ENCODE measurements around the gene SUPT6H. TPM values are rescaled to one million over a fixed set of nuclear protein-coding genes. Genes with fewer than 3 reads are reported as not detected.

Gene SUPT6H
- total and polyA plus RNA-seq, 9 of the 15 experiments (the other 6 are each of a cell fraction or from before 2014, with no cell fraction given): 1.7 to 77.7 (median 49.2) TPM

- peak; percentile 28; the same call in 1 of the 2 replicates for TF ChIP-seq CREB3L1 (IDR thresholded peaks at IDR 0.05; ENCODE audit: borderline replicate concordance, low read depth)
- TF ChIP-seq OTX1 (CRISPR knock-in tag; IDR thresholded peaks at IDR 0.05): no peak; the same call in 1 of the 2 replicates
- TF ChIP-seq TCF7 (IDR thresholded peaks at IDR 0.05; ENCODE audit: borderline replicate concordance): no peak
- no peak for TF ChIP-seq E2F5 (CRISPR knock-in tag; IDR thresholded peaks at IDR 0.05)
- TF ChIP-seq FOXM1 (IDR thresholded peaks at IDR 0.05; ENCODE audit: low read depth): no peak
- no peak for TF ChIP-seq FOXM1 (CRISPR knock-in tag; IDR thresholded peaks at IDR 0.05; ENCODE audit: low read depth)
- peak; percentile 70; the same call in 1 of the 2 replicates for TF ChIP-seq MYC (IDR thresholded peaks at IDR 0.05; ENCODE audit: low read depth, low read length)
- TF ChIP-seq MYC (CRISPR knock-in tag; IDR thresholded peaks at IDR 0.05; ENCODE audit: borderline replicate concordance, low read depth): no peak
- TF ChIP-seq ARNT (IDR thresholded peaks at IDR 0.05): peak in 1 of 2 experiments; percentile 24; a peak in 1 of 4 replicates
- no peak for TF ChIP-seq TAF15 (IDR thresholded peaks at IDR 0.05; ENCODE audit: low read depth, low read length)
- TF ChIP-seq SP1 (CRISPR knock-in tag; IDR thresholded peaks at IDR 0.05): peak; percentile 3; the same call in 1 of the 2 replicates
- TF ChIP-seq TCF3 (CRISPR knock-in tag; IDR thresholded peaks at IDR 0.05): no peak
- TF ChIP-seq DEAF1 (CRISPR knock-in tag; IDR thresholded peaks at IDR 0.05): no peak
- TF ChIP-seq ZNF408 (CRISPR knock-in tag; IDR thresholded peaks at IDR 0.05; ENCODE audit: low read depth): no peak
- TF ChIP-seq ZNF639 (CRISPR knock-in tag; conservative IDR thresholded peaks at IDR 0.05 in 1 of 2, IDR thresholded peaks at IDR 0.05 in 1 of 2): peak in 1 of 2 experiments; percentile 65; a peak in 2 of 4 replicates
- TF ChIP-seq HMGN3 (IDR thresholded peaks at IDR 0.05; ENCODE audit: borderline replicate concordance, extremely low read depth, insufficient read length, low read depth, low read length): peak; percentile 51
- TF ChIP-seq ZSCAN29 (IDR thresholded peaks at IDR 0.05): no peak
- TF ChIP-seq CAMTA2 (CRISPR knock-in tag; conservative IDR thresholded peaks at IDR 0.05): no peak
- TF ChIP-seq RCOR1 (IDR thresholded peaks at IDR 0.05; ENCODE audit: borderline replicate concordance in 1 of 2, low read depth in 2 of 2, low read length in 2 of 2): peak in 1 of 2 experiments; percentile 66; a peak in 1 of 4 replicates
- no peak for TF ChIP-seq ELK3 (CRISPR knock-in tag; IDR thresholded peaks at IDR 0.05)
- no peak for TF ChIP-seq ZNF57 (CRISPR knock-in tag; IDR thresholded peaks at IDR 0.05)
These were observed 50.2 kb downstream of the SUPT6H start (continued) for GRCh38 chr17:28712032-28712704.

Data from K562 (cell line).